K562 (cell line): ENCODE data around the gene UBE2L5.

Experiments
- MTA2 ChIP-seq: fragments of 450-650 bp; IDR thresholded peaks from 2 replicates; pipeline ENCODE4 v1.6.1; 2016; ENCODE audit warnings: low read depth
- NBN ChIP-seq: fragments of 450-650 bp; IDR thresholded peaks from 2 replicates; pipeline ENCODE4 v1.6.1; 2016; ENCODE audit warnings: low read depth, mild to moderate bottlenecking
- POLR2A ChIP-seq: fragments of 450-650 bp; conservative IDR thresholded peaks from 2 replicates; pipeline ENCODE4 v1.6.1; 2016
- POLR2AphosphoS5 ChIP-seq: IDR thresholded peaks from 2 replicates; pipeline ENCODE4 v1.6.1; 2011; ENCODE audit warnings: mild to moderate bottlenecking, low read depth, low read length, moderate library complexity; ENCODE audit not compliant: control insufficient read depth, insufficient read depth
- ZNF354B ChIP-seq: fragments of 250-450 bp; sonication (Bioruptor Pico); IDR thresholded peaks from 2 replicates; pipeline ENCODE4 v1.4.0; 2020
- ZNF431 ChIP-seq: sonication (generic); formaldehyde crosslinking; IDR thresholded peaks from 2 replicates; pipeline ENCODE4 v1.8.0; 2022; ENCODE audit warnings: mild to moderate bottlenecking, missing genetic modification reagents
- ZNF589 ChIP-seq: fragments of 200-800 bp; sonication (Bioruptor generic); IDR thresholded peaks from 2 replicates; pipeline ENCODE4 v1.6.1; 2016; ENCODE audit warnings: low read depth, missing genetic modification characterization, missing compliant biosample characterization
- TF ChIP-seq, protein P1 (sequence below), 3 experiments: IDR thresholded peaks in 2 of 3; conservative IDR thresholded peaks in 1 of 3; 2 replicates each; pipeline ENCODE4 v1.5.1; 2011 to 2012; ENCODE audit warnings: low read length in 3 of 3, mild to moderate bottlenecking in 3 of 3, control low read depth in 2 of 3, improper control_type of control experiment in 1 of 3, inconsistent platforms in 1 of 3, low read depth in 1 of 3, mixed read lengths in 1 of 3, moderate library complexity in 1 of 3; ENCODE audit not compliant: insufficient read depth in 2 of 3

DNA sequence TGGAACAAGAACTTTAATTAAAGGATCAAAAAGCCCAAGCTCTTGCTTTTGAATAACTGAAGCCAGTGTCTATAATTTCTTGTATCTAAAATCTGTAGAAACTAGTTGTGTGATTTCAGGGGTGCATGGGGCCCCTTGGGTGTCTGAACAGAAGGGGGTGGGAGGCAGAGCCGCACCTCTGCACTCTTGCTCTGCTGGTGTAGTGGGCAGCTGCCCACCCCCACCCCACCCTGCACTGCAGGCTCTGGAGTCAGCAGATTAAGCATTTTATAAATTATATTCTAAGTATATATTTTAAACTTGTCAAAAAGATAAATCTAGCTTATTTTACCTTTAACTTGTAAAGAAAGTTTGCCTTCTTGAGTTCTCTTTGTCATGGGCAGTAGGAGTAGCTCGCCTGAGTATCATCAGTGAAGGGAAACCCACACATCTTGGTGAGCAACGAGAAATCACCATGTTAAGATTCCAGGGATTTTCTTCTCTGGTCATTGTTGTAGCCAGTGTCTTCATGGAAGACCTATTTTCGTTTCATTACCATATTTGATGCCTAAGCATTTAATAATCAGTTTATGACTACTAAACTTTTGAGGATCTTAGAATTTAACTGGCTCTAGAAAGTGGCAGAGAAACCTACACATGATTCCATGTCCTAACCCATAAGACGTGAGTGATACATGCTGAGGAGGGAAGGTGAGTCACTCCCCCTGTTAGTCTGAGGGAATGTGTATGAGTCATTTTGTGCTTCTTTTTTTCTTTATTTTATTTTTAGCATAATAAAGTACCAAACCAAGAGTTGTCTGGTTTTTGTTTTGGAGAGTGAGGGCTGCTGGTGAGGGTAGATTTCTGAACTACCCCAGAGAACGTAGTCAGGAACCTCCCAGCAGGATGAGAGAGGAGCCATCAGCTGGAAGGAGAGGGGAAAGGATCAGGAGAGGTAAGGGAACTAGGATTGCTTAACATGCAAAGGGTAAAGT is 7.7 kb downstream of the UBE2L5 start:
- TF ChIP-seq ZNF354B (CRISPR knock-in tag), result no peak
- TF ChIP-seq, protein P1, sequence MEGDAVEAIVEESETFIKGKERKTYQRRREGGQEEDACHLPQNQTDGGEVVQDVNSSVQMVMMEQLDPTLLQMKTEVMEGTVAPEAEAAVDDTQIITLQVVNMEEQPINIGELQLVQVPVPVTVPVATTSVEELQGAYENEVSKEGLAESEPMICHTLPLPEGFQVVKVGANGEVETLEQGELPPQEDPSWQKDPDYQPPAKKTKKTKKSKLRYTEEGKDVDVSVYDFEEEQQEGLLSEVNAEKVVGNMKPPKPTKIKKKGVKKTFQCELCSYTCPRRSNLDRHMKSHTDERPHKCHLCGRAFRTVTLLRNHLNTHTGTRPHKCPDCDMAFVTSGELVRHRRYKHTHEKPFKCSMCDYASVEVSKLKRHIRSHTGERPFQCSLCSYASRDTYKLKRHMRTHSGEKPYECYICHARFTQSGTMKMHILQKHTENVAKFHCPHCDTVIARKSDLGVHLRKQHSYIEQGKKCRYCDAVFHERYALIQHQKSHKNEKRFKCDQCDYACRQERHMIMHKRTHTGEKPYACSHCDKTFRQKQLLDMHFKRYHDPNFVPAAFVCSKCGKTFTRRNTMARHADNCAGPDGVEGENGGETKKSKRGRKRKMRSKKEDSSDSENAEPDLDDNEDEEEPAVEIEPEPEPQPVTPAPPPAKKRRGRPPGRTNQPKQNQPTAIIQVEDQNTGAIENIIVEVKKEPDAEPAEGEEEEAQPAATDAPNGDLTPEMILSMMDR (IDR thresholded peaks at IDR 0.05 in 2 of 3, conservative IDR thresholded peaks at IDR 0.05 in 1 of 3; ENCODE audit: insufficient read depth in 2 of 3, low read depth in 1 of 3, low read length in 3 of 3), result no peak
- no peak for TF ChIP-seq ZNF589
- no peak for TF ChIP-seq NBN
- no peak for TF ChIP-seq POLR2AphosphoS5
- no peak for TF ChIP-seq ZNF431 (CRISPR knock-in tag)
- no peak for TF ChIP-seq POLR2A
- no peak for TF ChIP-seq MTA2
